ENCODE data around the gene ATOX1.

DNA sequence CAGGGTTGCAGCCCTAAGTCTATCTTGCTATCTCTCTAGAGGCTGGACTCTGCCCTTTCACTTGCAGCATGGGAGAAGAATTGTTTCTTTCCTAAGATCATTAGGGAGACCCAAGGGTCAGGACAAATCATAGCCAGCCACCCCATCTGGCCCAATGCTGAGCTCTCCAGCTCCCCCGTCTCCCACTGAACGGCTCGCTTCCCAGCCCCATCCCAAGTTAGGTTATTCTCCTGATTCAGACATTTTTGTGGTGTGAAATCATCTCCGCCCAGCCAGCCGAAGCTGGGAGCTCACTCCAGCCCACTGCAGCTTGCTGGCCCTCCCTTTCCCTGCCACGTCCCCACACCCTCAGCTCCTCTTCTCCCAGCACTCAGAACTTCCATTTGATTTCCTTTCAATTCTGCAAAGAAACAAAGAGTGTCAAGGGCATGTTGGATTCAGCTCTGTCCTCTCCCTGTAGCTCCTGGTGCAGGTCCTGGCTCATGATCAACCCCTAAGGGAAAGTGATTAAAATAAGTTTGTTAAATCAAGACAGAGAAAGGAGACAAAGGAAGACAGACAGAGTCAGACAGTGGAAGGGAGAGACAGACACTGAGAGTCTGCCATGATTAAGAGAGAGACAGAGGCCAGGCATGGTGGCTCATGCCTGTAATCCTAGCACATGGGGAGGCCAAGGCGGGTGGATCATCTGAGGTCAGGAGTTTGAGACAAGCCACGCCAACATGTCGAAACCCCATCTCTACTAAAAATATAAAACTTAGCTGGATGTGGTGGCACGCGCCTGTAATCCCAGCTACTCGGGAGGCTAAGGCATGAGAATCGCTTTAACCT is 59.1 kb downstream of the ATOX1 start:
- TF ChIP-seq GATA2 (IDR thresholded peaks at IDR 0.05; ENCODE audit: low read depth, low read length) (no peak), GATA3 (IDR thresholded peaks at IDR 0.05; ENCODE audit: low read depth, low read length) (no peak)

Measured in SH-SY5Y (cell line).